GM10266 (cell line): ENCODE data around the gene SCYGR4.
"Not testable (repeated sequence)": the region's sequence is repeated elsewhere in the genome, so short reads cannot be mapped to it uniquely, and the experiment has no call there.

Experiments
- DNase-seq: peaks from one replicate; pipeline ENCODE4 v3.0.0; 2012; ENCODE audit errors: extremely low spot score
- TF ChIP-seq, protein P1 (sequence below): IDR thresholded peaks from 2 replicates; pipeline ENCODE4 v1.5.1; 2012; ENCODE audit warnings: mild to moderate bottlenecking, low read depth; ENCODE audit not compliant: control insufficient read depth, insufficient read depth; ENCODE audit errors: missing control alignments

Gene SCYGR4

DNA sequence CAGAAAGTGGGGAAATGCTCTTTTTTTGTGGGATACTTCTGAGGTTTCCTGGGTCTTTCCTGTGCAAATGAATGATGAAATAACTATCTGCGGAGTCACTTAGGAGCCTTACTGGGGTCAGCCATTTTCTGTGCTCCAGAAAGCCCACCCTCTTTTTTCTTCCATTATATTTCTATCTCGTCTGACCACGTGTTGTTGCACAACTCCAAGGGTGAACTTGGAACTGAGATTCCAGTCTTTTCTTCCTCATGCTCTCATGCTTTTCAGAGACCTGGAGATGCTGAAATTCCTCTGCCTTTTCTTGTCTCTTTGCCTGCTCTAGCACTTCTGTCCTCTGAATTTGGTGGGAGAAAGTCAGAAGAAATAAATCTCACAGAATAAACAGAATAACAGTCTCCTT lies 44.5 kb downstream of the SCYGR4 start:
- no peak for DNase-seq
- TF ChIP-seq, protein P1, sequence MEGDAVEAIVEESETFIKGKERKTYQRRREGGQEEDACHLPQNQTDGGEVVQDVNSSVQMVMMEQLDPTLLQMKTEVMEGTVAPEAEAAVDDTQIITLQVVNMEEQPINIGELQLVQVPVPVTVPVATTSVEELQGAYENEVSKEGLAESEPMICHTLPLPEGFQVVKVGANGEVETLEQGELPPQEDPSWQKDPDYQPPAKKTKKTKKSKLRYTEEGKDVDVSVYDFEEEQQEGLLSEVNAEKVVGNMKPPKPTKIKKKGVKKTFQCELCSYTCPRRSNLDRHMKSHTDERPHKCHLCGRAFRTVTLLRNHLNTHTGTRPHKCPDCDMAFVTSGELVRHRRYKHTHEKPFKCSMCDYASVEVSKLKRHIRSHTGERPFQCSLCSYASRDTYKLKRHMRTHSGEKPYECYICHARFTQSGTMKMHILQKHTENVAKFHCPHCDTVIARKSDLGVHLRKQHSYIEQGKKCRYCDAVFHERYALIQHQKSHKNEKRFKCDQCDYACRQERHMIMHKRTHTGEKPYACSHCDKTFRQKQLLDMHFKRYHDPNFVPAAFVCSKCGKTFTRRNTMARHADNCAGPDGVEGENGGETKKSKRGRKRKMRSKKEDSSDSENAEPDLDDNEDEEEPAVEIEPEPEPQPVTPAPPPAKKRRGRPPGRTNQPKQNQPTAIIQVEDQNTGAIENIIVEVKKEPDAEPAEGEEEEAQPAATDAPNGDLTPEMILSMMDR, result no peak

DNA sequence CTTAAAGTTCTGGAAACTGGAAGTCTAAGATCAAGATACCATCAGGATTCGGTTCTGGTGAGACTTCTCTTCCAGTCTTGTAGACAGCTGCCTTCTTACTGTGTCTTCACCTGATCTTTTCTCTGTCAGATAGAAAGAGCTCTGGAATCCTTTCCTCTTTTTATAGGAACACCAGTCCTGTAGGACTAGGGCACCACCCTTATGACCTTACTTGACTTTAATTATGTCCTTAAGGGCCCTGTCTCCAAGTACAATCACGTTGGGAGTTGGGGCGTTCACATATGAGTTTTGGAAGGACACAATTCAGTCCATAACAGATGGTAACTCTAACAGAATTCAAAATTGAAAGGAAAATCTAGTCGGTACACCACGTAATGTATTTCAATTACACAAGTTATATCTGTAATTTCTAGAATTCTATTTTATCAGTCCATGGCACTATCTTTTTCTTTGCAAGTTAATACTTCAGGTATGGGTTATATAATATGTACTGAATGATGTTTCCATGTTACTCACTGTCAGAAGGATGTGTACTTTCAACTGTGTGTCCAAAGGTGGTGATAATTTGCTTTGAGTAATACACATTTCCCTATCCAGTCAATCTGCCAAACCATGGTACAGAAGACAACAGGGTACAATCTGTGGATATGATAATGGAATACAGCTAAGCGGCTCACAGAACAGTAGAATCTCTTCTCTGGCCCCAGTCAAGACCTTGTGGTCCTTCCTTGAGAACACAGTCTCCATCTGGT lies 48.1 kb downstream of the SCYGR4 start:
- no peak for DNase-seq
- TF ChIP-seq, protein P1, result no peak

DNA sequence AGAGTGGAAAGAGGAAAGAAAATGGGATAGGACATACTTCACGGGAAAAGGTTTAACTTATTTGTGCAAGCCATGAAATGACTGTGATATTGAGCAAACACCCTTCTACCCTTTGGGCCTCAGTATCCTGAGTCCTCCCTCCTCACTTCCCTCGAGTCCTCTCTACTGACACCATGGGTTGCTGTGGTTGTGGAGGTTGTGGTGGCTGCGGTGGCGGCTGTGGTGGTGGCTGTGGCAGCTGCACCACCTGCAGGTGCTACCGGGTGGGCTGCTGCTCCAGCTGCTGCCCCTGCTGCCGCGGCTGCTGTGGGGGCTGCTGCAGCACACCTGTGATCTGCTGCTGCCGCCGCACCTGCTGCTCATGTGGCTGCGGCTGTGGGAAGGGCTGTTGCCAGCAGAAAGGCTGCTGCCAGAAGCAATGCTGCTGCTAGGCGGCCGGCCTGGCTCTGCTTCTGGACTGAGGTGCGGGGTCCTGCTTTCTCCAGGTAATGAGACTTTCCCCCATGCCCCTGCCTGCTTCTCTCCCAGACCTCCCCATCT lies 49.4 kb downstream of the SCYGR4 start, which contains the start of gene SCYGR5:
SCYGR5 (plus strand) TSS at position 174 of the 540 bp plus-strand sequence; CDS start at position 174, 0 bp downstream.
- DNase-seq, result not testable (repeated sequence)
